ENCODE results near the gene SPDYC. TPM values are rescaled to one million over a fixed set of nuclear protein-coding genes. Genes with fewer than 3 reads are reported as not detected.

Gene SPDYC
- total RNA-seq, 2 donors from 2014 or later, result not detected

- Histone ChIP-seq H3K9me3 (no peaks in the 10 kb centered on the region), H3K4me1 (replicated peaks) (peaks cover 7% of the 10 kb centered on the region), H3K36me3 (peaks cover 21 to 37% of the 10 kb centered on the region in 2 donors), H3K27me3 (replicated peaks; ENCODE audit: insufficient read depth) (no peaks in the 10 kb centered on the region), H3K27ac (no peak overlapping the region), H3K4me3 (no peak overlapping the region)
- WGBS, result 88% methylated on average over 6 of the region's 6 CpGs
- no peak for DNase-seq (ENCODE audit: low spot score)
- no peak for TF ChIP-seq POLR2A (IDR thresholded peaks at IDR 0.05)
- TF ChIP-seq, protein P1, sequence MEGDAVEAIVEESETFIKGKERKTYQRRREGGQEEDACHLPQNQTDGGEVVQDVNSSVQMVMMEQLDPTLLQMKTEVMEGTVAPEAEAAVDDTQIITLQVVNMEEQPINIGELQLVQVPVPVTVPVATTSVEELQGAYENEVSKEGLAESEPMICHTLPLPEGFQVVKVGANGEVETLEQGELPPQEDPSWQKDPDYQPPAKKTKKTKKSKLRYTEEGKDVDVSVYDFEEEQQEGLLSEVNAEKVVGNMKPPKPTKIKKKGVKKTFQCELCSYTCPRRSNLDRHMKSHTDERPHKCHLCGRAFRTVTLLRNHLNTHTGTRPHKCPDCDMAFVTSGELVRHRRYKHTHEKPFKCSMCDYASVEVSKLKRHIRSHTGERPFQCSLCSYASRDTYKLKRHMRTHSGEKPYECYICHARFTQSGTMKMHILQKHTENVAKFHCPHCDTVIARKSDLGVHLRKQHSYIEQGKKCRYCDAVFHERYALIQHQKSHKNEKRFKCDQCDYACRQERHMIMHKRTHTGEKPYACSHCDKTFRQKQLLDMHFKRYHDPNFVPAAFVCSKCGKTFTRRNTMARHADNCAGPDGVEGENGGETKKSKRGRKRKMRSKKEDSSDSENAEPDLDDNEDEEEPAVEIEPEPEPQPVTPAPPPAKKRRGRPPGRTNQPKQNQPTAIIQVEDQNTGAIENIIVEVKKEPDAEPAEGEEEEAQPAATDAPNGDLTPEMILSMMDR (IDR thresholded peaks at IDR 0.05), result no peak
- TF ChIP-seq POLR2AphosphoS5 (IDR thresholded peaks at IDR 0.05), result no peak
- intact Hi-C loops (cut with DNase I), result no loop called here
Measured at GRCh38 chr11:65131895-65132237, 38.2 kb upstream of the SPDYC start.

DNA sequence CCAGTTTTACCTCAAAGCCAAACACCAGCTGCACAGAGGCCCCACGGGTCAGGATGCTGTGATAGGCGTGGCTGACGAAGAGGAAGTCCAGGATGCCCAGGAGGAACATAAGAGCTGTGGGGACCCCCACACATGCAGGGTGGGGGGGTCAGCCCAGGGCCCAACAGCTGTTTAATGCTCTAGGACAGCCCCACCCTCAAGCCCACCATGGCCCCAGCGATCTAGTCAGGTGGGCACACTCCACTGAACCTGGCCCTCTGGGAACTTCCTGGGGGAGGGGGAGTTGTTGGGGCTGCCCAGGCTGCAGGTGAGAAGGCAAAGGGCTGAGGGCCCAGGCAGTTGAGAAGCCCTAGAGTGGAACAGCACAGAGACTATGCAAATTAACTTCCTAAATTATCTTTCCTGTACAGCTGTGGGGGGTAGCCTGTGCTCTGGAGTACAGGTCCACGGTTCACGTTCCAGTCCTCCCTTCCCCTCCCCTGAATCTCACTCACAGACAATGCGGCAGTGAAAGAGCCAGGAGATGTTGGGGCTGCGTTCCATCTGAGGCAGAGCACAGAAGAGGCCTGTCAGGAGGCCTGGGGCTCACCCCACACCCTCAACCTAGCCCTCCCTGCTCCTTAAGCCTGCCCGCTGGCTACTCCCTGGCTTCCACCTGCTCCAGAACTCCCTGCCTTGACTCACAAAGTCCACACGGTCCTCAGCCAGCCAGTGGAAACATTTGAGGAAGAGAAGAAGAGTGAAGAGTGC, 37.6 kb upstream of the SPDYC start:
- WGBS, result 73% methylated on average over 10 of the region's 10 CpGs
- no peak for TF ChIP-seq POLR2A (IDR thresholded peaks at IDR 0.05)
- TF ChIP-seq POLR2AphosphoS5 (IDR thresholded peaks at IDR 0.05), result no peak
- TF ChIP-seq, protein P1 (IDR thresholded peaks at IDR 0.05), result no peak
- Histone ChIP-seq H3K4me1 (replicated peaks) (peaks cover 7% of the 10 kb centered on the region), H3K27me3 (replicated peaks; ENCODE audit: insufficient read depth) (no peaks in the 10 kb centered on the region), H3K27ac (peak overlapping the region in 1 of 2 donors; percentile 98), H3K36me3 (peaks cover 21 to 34% of the 10 kb centered on the region in 2 donors), H3K4me3 (peak overlapping the region in 1 of 2 donors; percentile 55), H3K9me3 (no peaks in the 10 kb centered on the region)
- DNase-seq (ENCODE audit: low spot score), result no peak
- intact Hi-C loops (cut with DNase I), result no loop called here

DNA sequence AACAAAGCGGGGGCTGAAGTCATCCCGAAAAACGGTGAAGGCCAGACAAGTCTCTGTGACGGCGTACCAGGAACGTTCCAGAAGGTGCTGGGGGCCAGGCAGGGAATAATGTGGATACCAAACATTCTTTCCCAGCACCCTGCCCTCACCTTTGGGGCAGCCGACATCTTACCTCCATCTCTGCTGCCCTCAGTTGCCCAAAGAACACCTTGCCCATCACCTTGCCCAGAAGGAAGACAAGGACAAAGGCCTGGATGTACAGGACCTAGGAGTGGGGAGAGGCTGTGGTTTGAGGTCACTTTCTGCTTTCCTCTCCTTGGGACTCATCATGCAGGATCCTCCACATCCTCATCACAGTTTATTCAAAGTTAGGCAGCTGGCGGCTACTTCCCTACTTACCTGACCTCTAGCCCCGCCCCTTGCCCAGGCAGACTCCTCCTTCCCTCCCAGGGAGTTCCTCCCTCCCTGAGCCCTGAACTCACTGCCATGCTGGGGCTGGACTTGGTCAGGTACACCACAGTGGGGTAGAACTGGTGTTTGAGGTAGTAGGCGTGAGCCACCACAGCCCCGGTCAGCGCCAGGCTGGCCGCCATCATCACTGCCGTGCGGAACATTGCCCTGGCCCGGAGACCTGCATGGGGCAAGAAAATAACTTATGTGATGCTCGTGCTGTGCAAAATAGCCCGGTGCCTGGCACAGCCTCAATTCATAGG, 36.9 kb upstream of the SPDYC start:
- Histone ChIP-seq H3K36me3 (peaks cover 21 to 28% of the 10 kb centered on the region in 2 donors), H3K27ac (peak overlapping the region; percentile 98), H3K9me3 (no peaks in the 10 kb centered on the region), H3K27me3 (replicated peaks; ENCODE audit: insufficient read depth) (no peaks in the 10 kb centered on the region), H3K4me3 (peak overlapping the region; percentile 55 to 64), H3K4me1 (replicated peaks) (peaks cover 7% of the 10 kb centered on the region)
- DNase-seq (ENCODE audit: low spot score), result no peak
- TF ChIP-seq POLR2A (IDR thresholded peaks at IDR 0.05) (peak; percentile 30), POLR2AphosphoS5 (IDR thresholded peaks at IDR 0.05) (no peak)
- TF ChIP-seq, protein P1 (IDR thresholded peaks at IDR 0.05), result no peak
- intact Hi-C loops (cut with DNase I), result no loop called here
- 34% methylated on average over 18 of the region's 18 CpGs for whole genome bisulfite sequencing

- H3K27me3 ChIP-seq (replicated peaks; ENCODE audit: insufficient read depth), result no peaks in the 10 kb centered on the region
Measured at GRCh38 chr11:65133724-65134123, 36.3 kb upstream of the SPDYC start.

More at GRCh38 chr11:65133724-65134123, 36.3 kb upstream of the SPDYC start:
- TF ChIP-seq POLR2AphosphoS5 (IDR thresholded peaks at IDR 0.05) (no peak), POLR2A (IDR thresholded peaks at IDR 0.05) (no peak)
- TF ChIP-seq, protein P1 (IDR thresholded peaks at IDR 0.05), result no peak
- DNase-seq (ENCODE audit: low spot score), result no peak
- H3K4me3 ChIP-seq, result peak overlapping the region; percentile 55 to 64
- peaks cover 7% of the 10 kb centered on the region for H3K4me1 ChIP-seq (replicated peaks)
- H3K36me3 ChIP-seq, result peaks cover 21 to 28% of the 10 kb centered on the region in 2 donors
- intact Hi-C loops (cut with DNase I), result no loop called here
- WGBS, result under 1% methylated on average over 20 of the region's 20 CpGs
- H3K9me3 ChIP-seq, result no peaks in the 10 kb centered on the region
- H3K27ac ChIP-seq, result peak overlapping the region; percentile 98
